ENCODE results near the gene ARL6IP5.

ARL6IP5 gene

DNA sequence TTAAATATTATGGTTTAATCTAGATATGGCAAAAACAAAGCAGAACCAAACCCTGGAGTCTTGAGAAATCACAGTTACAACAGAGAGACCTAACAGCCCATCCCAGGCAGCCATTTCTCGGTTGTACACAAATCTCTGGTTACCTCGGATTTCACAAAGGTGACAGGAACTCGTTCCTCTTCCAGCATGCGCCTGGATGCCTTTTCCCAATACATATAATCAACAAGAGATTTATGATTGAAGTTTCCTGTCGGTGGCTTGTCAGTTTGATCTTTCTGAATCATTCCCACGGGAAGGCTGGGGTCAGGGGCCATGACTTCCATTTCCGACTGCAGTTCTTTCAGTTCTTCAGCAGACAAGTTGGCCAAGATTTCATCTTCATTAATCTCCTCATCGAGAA is 37.2 kb downstream of the ARL6IP5 start:
- POLR2A ChIA-PET = no interaction called here
- DNase-seq (ENCODE audit: extremely low spot score) = no peak
- no peak for TF ChIP-seq CTCF (IDR thresholded peaks at IDR 0.05; ENCODE audit: control extremely low read depth, extremely low read depth, low read depth, missing control alignments)
- CTCF ChIA-PET = interaction anchor here (1.0 to 5.4 kb wide), 24 partner anchors 10 to 548 kb away, joined by 3 to 53 read pairs (median 6); no protein-coding TSS in a partner anchor

- no peak for DNase-seq (ENCODE audit: extremely low spot score)
- no peak for TF ChIP-seq CTCF (IDR thresholded peaks at IDR 0.05; ENCODE audit: control extremely low read depth, extremely low read depth, low read depth, missing control alignments)
- CTCF ChIA-PET = interaction anchor here (1.0 to 3.9 kb wide), 3 partner anchors 40 to 303 kb away, joined by 3 to 26 read pairs (median 3); no protein-coding TSS in a partner anchor
- POLR2A ChIA-PET = interaction anchor here (0.5 to 0.6 kb wide), 2 partner anchors 10 to 149 kb away, joined by 3 to 4 read pairs; no protein-coding TSS in a partner anchor
Measured at GRCh38 chr3:69122403-69122802, 37.7 kb downstream of the ARL6IP5 start, which contains the start of gene LMOD3. Gene LMOD3, minus strand, starts transcription at chr3:69122595. Its CDS starts 209 bp downstream, at chr3:69122386.

- ChIA-PET POLR2A (no interaction called here), CTCF (interaction anchor here (1.0 to 3.3 kb wide), 11 partner anchors 9 to 546 kb away, joined by 3 to 14 read pairs (median 4); no protein-coding TSS in a partner anchor)
- no peak for TF ChIP-seq CTCF (IDR thresholded peaks at IDR 0.05; ENCODE audit: control extremely low read depth, extremely low read depth, low read depth, missing control alignments)
- DNase-seq (ENCODE audit: extremely low spot score) = no peak
Measured at GRCh38 chr3:69126216-69126615, 41.5 kb downstream of the ARL6IP5 start.

DNA sequence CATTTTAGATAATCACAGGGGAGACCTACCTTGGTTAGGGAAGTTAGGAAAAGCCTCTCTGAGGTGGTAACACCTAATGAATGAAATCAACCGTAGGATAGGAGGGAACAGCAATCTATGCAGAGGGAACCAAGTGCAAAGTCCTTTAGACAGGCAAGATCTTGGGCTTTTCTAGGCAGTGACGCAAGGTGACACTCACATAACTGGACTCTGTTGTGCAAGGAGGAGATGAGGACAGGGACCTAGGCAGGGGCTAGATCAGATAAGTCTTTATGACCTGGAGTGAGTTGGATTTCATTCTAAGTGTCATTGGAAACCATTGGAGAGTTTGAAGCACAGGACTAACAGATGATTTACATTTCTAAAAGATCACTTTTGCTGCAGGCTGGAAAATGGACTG is 42.3 kb downstream of the ARL6IP5 start:
- ChIA-PET POLR2A (no interaction called here), CTCF (interaction anchor here (1.0 to 3.3 kb wide), 9 partner anchors 9 to 545 kb away, joined by 3 to 14 read pairs (median 4); no protein-coding TSS in a partner anchor)
- DNase-seq (ENCODE audit: extremely low spot score) = no peak
- TF ChIP-seq CTCF (IDR thresholded peaks at IDR 0.05; ENCODE audit: control extremely low read depth, extremely low read depth, low read depth, missing control alignments) = no peak

- TF ChIP-seq CTCF (IDR thresholded peaks at IDR 0.05; ENCODE audit: control extremely low read depth, extremely low read depth, low read depth, missing control alignments) = no peak
- POLR2A ChIA-PET = no interaction called here
- no peak for DNase-seq (ENCODE audit: extremely low spot score)
- CTCF ChIA-PET = interaction anchor here (0.8 to 3.3 kb wide), 2 partner anchors 9 to 177 kb away, joined by 3 to 12 read pairs; no protein-coding TSS in a partner anchor
Measured at GRCh38 chr3:69128509-69128908, 43.8 kb downstream of the ARL6IP5 start.

- no peak for TF ChIP-seq CTCF (IDR thresholded peaks at IDR 0.05; ENCODE audit: control extremely low read depth, extremely low read depth, low read depth, missing control alignments)
- CTCF ChIA-PET = interaction anchor here (1.3 kb wide), 1 partner anchor 32 kb away, joined by 3 read pairs; no protein-coding TSS in a partner anchor
- DNase-seq (ENCODE audit: extremely low spot score) = no peak
- POLR2A ChIA-PET = no interaction called here
Measured at GRCh38 chr3:69129531-69129930, 44.8 kb downstream of the ARL6IP5 start.

Data from GM10248 (cell line).